ENCODE measurements around the gene SP6. TPM values are rescaled to one million over a fixed set of nuclear protein-coding genes. Genes with fewer than 3 reads are reported as not detected.

The SP6 gene
- total RNA-seq, 1 experiment from 2014 or later: 10.8 TPM

DNA sequence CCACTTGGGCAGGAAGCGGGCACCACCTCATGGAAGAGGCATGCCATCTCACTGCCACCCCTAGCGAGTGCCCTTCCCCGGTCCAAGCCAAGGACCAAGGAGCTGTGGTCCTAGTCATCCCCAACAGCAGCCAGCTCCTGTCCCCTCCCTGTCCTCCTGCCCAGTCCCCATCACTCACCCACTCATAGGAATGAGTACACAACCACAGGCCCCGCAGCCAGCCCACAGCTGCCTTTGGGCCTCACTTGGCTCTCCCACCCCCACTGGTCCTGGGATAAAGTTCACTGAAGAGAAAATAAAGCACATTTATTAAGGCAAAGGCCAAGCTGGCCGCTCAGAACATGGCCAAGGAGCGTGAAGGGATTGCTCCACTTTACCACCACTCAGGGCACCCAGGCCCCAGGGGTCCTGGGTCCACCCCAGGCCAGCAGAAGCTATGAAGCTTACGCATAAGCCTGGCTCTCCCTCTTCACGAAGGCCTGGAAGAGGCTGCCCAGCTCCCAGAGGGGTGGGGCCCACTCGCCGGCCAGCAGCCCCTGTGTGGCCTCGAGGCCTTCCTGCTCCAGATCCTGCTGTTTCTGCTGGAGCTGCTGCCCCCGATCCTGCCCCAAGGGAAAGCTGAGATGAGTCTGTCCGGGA, 13.4 kb downstream of the SP6 start:
- Histone ChIP-seq H3K9ac (ENCODE audit: low read length) (no peak overlapping the region), H3K36me3 (ENCODE audit: control insufficient read depth in 1 of 2, insufficient read depth in 2 of 2, low read length in 2 of 2) (peaks cover 0 to 12% of the 10 kb centered on the region in 2 experiments; a peak in 1 of 4 replicates), H4K20me1 (ENCODE audit: insufficient read depth) (no peaks in the 10 kb centered on the region), H3K9me2 (ENCODE audit: insufficient read depth) (no peaks in the 10 kb centered on the region), H3K9me3 (ENCODE audit: control insufficient read depth in 1 of 2, insufficient read depth in 1 of 2, low read depth in 1 of 2, low read length in 2 of 2) (no peaks in the 10 kb centered on the region), H3K27me3 (ENCODE audit: insufficient read depth, low read length) (no peaks in the 10 kb centered on the region), H3K4me1 (ENCODE audit: control insufficient read depth in 1 of 2, insufficient read depth in 2 of 2, low read length in 2 of 2) (peaks cover 17 to 25% of the 10 kb centered on the region in 2 experiments), H3K4me3 (replicated peaks in 1 of 2; ENCODE audit: low read depth in 1 of 2, low read length in 2 of 2) (no peak overlapping the region), H3K4me2 (ENCODE audit: low read length) (no peak overlapping the region), H2AFZ (ENCODE audit: low read depth, low read length, poor library complexity, severe bottlenecking) (no peak overlapping the region), H3K79me2 (ENCODE audit: insufficient read depth, low read length) (peaks cover 6% of the 10 kb centered on the region; the same call in 1 of the 2 replicates), H3K27ac (ENCODE audit: low read depth, low read length) (no peak overlapping the region)
- intact Hi-C loops (cut with micrococcal nuclease): no loop called here
- ATAC-seq (no peak), DNase-seq (ENCODE audit: low read depth, low spot score) (no peak)
- CTCF ChIA-PET: no interaction called here
- POLR2A ChIA-PET: interaction anchor here (0.9 kb wide), 1 partner anchor 58 kb away, joined by 3 read pairs; the partner anchor contains the start of gene SP2
- TF ChIP-seq SIN3A (IDR thresholded peaks at IDR 0.05; ENCODE audit: low read depth): no peak
- TF ChIP-seq, protein P1, sequence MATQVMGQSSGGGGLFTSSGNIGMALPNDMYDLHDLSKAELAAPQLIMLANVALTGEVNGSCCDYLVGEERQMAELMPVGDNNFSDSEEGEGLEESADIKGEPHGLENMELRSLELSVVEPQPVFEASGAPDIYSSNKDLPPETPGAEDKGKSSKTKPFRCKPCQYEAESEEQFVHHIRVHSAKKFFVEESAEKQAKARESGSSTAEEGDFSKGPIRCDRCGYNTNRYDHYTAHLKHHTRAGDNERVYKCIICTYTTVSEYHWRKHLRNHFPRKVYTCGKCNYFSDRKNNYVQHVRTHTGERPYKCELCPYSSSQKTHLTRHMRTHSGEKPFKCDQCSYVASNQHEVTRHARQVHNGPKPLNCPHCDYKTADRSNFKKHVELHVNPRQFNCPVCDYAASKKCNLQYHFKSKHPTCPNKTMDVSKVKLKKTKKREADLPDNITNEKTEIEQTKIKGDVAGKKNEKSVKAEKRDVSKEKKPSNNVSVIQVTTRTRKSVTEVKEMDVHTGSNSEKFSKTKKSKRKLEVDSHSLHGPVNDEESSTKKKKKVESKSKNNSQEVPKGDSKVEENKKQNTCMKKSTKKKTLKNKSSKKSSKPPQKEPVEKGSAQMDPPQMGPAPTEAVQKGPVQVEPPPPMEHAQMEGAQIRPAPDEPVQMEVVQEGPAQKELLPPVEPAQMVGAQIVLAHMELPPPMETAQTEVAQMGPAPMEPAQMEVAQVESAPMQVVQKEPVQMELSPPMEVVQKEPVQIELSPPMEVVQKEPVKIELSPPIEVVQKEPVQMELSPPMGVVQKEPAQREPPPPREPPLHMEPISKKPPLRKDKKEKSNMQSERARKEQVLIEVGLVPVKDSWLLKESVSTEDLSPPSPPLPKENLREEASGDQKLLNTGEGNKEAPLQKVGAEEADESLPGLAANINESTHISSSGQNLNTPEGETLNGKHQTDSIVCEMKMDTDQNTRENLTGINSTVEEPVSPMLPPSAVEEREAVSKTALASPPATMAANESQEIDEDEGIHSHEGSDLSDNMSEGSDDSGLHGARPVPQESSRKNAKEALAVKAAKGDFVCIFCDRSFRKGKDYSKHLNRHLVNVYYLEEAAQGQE (IDR thresholded peaks at IDR 0.05; ENCODE audit: low read depth): no peak
- TF ChIP-seq SP1 (IDR thresholded peaks at IDR 0.05; ENCODE audit: low read depth): no peak
- TF ChIP-seq ELF1 (IDR thresholded peaks at IDR 0.05; ENCODE audit: borderline replicate concordance, low read depth): no peak
- TF ChIP-seq EGR1 (IDR thresholded peaks at IDR 0.05; ENCODE audit: low read depth): no peak
- TF ChIP-seq FOSL1 (IDR thresholded peaks at IDR 0.05; ENCODE audit: low read depth): no peak
- no peak for TF ChIP-seq YY1 (IDR thresholded peaks at IDR 0.05; ENCODE audit: extremely low read depth, insufficient replicate concordance, low read depth, low read length)
- TF ChIP-seq ZFX (IDR thresholded peaks at IDR 0.05): no peak
- no peak for TF ChIP-seq ZNF274 (IDR thresholded peaks at IDR 0.05; ENCODE audit: low read depth, low read length)
- TF ChIP-seq EZH2phosphoT487 (IDR thresholded peaks at IDR 0.05; ENCODE audit: borderline replicate concordance): no peak
- no TSS peak for BruUV-seq (replicated peaks)
- RAD21 ChIA-PET (ENCODE audit: low non-redundant PET in 1 of 2, low total read pairs in 2 of 2, uncharacterized antibody in 2 of 2, unreplicated experiment in 2 of 2): no interaction called here

Measured in HCT116 (cell line).